T1000 (cell line): Measurements from ENCODE around the gene KMT2B.
"Not testable (repeated sequence)": the region's sequence is repeated elsewhere in the genome, so short reads cannot be mapped to it uniquely, and the experiment has no call there.

ENCODE experiments used
- DNase-seq: peaks from one replicate; lab custom pipeline; 2025; ENCODE audit warnings: mixed read lengths; lab: John Stamatoyannopoulos, UW

KMT2B gene

GRCh38 chr19:35717665-35718344, at the start of gene KMT2B:
Gene KMT2B, plus strand, starts transcription at chr19:35718003. Its CDS starts 16 bp downstream, at chr19:35718019.
- DNase-seq, result peak; percentile 94

- DNase-seq, result no peak
These were observed 48.2 kb upstream of the KMT2B start for GRCh38 chr19:35669566-35669965.

- no peak for DNase-seq
These were observed 47.8 kb upstream of the KMT2B start for GRCh38 chr19:35669974-35670373.

- DNase-seq, result no peak
These were observed 47.1 kb upstream of the KMT2B start for GRCh38 chr19:35670686-35671085.

- no peak for DNase-seq
These were observed 46.0 kb upstream of the KMT2B start for GRCh38 chr19:35671818-35672217.

- DNase-seq, result peak; percentile 46
These were observed 44.5 kb upstream of the KMT2B start for GRCh38 chr19:35673121-35673804.

- no peak for DNase-seq
These were observed 42.1 kb upstream of the KMT2B start for GRCh38 chr19:35675589-35676140.

GRCh38 chr19:35689836-35690235, 28.0 kb upstream of the KMT2B start:
- DNase-seq, result no peak

- DNase-seq, result not testable (repeated sequence)
These were observed 26.7 kb upstream of the KMT2B start for GRCh38 chr19:35691106-35691505.

GRCh38 chr19:35692010-35692409, 25.8 kb upstream of the KMT2B start:
- DNase-seq, result no peak

- no peak for DNase-seq
These were observed 24.4 kb upstream of the KMT2B start for GRCh38 chr19:35693422-35693821.

GRCh38 chr19:35693835-35694599, 23.8 kb upstream of the KMT2B start:
- DNase-seq, result peak; percentile 43

- DNase-seq, result no peak
These were observed 21.8 kb upstream of the KMT2B start for GRCh38 chr19:35695895-35696422.

- DNase-seq, result no peak
These were observed 21.0 kb upstream of the KMT2B start for GRCh38 chr19:35696835-35697234.

GRCh38 chr19:35702223-35703012, 15.4 kb upstream of the KMT2B start:
- peak; percentile 69 for DNase-seq

- DNase-seq, result no peak
These were observed 14.5 kb upstream of the KMT2B start for GRCh38 chr19:35703343-35703742.

GRCh38 chr19:35704218-35704617, 13.6 kb upstream of the KMT2B start, which contains the start of gene ZBTB32:
Gene ZBTB32, plus strand, starts transcription at chr19:35704558. Its CDS starts 10,069 bp downstream, at chr19:35714627.
- DNase-seq, result no peak

- no peak for DNase-seq
These were observed 9.4 kb upstream of the KMT2B start for GRCh38 chr19:35708391-35708790.

GRCh38 chr19:35710784-35711723, 6.7 kb upstream of the KMT2B start:
- no peak for DNase-seq
